Activated CD4-positive, alpha-beta T cell treated with anti-CD3 and anti-CD28 coated beads for 24 hours (primary cell): ENCODE measurements around the gene CPT2.
"Not testable (repeated sequence)": the region's sequence is repeated elsewhere in the genome, so short reads cannot be mapped to it uniquely, and the experiment has no call there.

Source experiments
- DNase-seq, 2 donors: peaks; one replicate each; pipeline ENCODE4 v3.0.0-alpha.2; 2020; ENCODE audit warnings: low read depth in 2 of 2

Gene CPT2

GRCh38 chr1:53182111-53182593 is 14.5 kb upstream of the CPT2 start:
- DNase-seq, result peak; percentile 75 to 83

- DNase-seq, result no peak
Observed at GRCh38 chr1:53182716-53183094, 13.9 kb upstream of the CPT2 start.

DNA sequence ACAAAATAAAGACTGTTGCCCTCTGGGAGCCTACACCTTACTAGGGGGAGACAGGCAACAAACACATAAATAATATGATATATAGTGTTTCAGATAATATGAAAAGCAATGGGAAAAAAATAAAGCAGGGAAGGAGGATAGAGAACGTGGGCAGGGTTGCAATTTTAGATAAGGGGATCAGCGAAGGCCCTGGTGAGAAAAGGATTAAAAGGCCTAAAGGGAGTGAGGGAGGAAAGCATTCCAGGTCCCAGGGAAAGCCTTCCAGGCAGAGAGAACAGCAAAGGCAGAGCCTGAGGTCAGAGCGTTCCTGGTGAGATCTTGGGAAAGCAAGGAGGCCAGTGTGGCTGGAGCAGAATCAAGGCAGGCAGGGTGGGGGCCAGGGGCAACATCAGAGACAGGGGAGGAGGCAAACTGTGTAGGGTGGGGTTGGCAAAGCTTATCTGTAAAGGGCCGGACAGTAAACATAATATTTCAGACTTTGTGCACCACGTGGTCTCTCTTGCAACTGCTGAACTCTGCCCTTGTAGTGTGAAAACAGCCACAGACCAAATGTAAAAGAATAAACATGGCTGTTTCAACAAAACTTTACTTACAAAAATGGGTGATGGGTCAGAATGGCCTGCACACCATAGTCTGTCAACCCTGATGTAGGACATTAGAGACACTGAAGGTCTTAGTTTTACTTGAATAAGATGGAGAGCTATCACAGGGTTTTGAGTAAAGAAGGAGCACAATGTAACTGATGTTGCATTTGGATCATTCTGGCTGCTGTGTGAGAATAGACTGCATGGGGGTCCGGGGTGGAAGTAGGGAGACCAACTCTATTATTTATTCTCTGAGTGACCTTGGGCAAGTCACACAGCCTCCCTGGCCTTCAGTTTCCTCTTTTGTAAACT is 13.3 kb upstream of the CPT2 start:
- DNase-seq, result no peak

DNA sequence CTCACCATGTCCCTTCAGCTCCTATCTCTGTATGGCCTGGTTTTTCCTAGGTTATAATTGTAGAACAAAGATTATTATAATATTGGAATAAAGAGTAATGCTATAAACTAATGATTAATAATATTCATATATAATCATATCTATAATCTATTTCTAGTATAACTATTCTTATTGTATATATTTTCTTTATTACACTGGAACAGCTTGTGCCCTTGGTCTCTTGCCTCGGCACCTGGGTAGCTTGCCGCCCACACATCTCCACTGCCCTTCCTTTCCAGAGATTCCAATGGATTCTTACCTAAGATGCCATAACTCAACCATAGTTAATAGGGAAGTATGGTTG is 10.7 kb upstream of the CPT2 start:
- not testable (repeated sequence) for DNase-seq

- no peak for DNase-seq
Observed at GRCh38 chr1:53186533-53186932, 10.1 kb upstream of the CPT2 start.

DNA sequence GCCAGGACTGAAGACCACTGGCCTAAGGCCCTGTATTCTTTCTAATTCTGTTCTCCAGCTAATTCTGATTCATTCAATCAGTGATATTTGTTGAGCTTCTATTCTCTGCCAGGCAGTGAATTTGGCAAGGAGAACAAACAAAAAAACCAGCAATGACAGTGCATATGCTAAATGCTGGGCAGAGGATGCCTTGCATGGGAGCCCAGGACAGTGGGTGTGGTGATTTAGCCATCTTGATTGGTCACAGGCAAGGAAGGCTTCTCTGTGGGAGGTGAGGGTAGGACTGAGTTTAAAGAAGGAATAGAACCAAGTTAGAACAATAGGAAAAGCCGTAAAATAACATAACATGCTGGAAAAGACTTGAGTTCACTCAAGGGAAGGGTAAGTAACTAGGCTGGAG is 9.2 kb upstream of the CPT2 start:
- DNase-seq, result no peak

GRCh38 chr1:53188099-53188498 is 8.5 kb upstream of the CPT2 start:
- no peak for DNase-seq

DNA sequence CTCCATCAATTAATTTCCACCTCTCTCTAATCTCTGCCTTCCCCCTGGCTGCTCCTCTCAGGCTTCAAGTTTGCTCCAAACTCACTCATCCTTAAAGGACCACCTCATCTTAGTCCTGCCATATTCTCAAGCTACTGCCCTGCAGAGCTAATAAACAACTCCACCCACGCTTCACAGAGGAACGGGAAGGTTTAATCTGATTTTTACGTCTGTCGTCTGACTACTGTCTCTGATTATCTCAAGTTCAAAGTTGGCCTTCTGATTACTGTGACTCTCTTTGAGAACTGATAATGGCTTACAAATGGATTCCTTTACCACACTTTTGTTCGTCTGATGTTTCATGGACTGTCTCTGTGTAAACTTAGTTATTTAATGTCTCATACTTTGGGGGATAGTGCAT is 7.6 kb upstream of the CPT2 start:
- DNase-seq, result no peak

DNA sequence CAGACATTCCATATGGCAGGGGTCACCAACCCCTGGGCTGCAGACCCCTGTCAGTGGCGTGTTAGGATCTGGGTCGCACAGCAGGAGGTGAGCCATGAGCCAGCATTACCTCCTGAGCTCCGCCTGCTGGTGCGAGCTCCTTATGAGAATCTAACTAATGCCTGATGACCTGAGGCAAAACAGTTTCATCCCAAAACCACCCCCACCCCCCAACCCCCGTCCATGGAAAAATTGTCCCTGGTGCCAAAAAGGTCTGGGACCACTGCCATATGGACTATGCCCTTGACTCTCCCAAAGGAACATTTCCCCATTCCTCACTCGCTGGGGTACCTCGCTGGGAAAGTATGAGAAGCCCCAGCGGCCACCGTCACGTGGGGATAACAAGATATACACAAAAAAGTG is 6.4 kb upstream of the CPT2 start:
- DNase-seq, result no peak

DNA sequence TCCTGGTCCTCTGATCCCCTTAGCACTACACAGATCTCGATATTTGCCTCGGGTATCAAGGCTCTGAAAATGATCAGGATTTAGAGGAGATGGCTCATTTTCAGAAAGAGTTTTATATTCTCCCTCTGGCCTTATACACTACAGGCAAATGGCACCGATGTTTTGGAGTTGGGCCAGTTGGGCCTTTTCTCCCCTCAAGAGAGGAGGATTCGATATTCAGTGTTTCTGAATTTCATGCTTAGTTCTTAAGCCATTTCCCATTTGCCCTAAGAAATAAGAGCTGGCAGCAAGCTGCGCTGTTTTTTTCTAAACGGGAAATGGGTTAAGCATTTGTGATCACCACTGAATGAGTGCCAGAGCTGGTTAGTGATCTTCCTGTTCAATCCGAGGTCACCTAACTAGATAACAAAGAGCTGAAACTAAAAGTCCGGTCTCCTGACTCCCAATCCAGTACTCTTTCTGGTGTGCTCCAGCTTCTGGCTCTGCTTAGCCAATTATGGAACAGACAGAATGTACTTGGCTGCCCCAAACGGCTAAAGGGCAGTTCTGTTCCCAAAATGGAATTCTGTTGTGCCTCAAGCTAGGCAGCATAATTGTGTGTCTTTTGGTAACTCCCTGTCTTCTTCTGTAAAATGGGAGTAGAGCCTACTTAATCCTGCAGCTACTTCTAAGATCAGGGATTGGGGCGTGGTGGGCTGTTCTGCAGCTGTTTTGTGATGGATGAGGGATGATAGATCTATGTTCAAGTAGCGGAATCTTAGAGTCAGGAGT is 1.2 kb upstream of the CPT2 start:
- DNase-seq, result no peak

- no peak for DNase-seq
Observed at GRCh38 chr1:53196017-53196484, 573 bp upstream of the CPT2 start.

DNA sequence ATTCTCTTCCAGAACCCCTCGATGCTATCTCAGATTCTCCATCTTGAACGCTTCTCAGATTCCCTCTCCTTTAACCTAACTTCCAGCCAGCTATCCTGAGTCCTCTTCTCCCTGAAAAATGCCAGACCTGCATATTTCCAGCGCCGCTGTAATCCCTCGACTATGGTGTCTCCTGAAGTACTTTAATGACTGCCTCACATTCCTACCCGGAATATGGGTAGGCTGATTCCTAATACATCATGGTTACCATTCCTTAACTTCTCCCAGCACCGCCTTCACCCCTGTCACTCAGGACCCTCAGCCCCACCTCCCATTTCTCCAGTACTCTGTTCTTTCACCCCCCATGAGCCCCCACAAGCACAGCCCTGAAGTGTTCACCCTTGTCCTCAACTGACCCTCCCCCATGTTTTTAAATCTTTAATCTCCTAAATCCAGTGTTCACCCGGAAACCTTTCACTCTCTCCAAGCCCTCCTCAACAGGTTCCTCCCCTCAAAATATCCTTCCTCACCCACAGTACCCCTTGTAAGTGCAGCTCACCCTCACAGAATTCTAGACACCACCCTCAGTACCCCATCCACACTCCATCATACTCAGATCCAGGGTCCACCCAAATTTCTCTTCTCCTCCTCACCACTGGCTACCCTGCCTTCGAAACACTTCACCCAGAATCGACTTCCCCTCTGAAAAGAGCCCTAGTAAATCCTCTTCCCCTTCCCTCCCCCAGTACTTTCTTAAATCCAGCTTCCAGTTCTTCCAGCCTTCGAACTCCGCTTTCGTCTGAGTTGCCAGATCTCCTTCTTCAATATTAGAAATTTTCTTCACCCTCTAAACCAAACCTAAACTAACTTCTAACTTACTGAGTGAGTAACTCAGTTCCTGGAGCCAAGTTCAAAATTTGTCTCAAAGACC is 922 bp downstream of the CPT2 start:
- no peak for DNase-seq

- no peak for DNase-seq
Observed at GRCh38 chr1:53198241-53198651, 1.6 kb downstream of the CPT2 start.

GRCh38 chr1:53203466-53203865 is 6.8 kb downstream of the CPT2 start:
- no peak for DNase-seq

GRCh38 chr1:53205496-53205895 is 8.9 kb downstream of the CPT2 start:
- not testable (repeated sequence) for DNase-seq

DNA sequence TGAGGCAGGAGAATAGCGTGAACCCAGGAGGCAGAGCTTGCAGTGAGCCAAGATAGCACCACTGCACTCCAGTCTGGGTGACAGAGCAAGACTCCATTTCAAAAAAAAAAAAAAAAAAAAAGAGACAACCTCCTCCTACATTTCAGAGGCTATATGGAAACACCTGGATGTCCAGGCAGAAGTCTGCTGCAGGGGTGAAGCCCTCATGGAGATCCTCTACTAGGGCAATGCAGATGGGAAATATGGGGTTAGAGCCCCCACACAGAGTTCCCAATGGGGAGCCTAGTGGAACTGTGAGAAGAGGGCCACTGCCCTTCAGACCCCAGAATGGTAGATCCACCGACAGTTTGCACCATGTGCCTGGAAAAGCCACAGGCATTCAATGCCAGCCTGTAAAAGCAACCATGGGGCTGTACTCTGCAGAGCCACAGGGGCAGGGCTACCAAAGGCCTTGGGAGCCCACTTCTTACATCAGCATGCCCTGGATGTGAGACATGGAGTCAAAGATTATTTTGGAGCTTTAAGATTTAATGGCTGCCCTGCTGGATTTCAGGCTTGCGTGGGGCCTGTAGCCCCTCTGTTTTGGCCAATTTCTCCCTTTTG is 9.6 kb downstream of the CPT2 start:
- not testable (repeated sequence) for DNase-seq

- DNase-seq, result no peak
Observed at GRCh38 chr1:53206735-53207379, 10.2 kb downstream of the CPT2 start.

DNA sequence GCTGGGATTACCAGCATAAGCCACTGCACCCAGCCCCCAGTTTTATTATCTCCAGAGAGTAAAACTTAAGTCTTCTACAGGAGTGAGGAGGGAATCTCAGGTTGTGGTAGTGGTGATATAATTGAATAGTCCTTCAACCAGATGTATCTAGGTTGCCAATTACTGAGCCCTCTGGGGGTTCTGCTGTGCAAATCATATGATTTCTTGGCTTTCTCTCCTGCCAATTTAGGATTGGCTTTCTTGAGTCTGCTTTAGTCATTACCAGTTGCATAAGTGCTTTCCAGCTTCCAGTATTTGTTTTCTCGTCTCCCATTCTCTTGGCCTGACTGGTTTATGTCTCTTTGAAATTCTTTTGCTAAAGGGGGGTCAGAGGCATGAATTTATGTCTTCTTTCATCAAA is 11.1 kb downstream of the CPT2 start:
- no peak for DNase-seq

DNA sequence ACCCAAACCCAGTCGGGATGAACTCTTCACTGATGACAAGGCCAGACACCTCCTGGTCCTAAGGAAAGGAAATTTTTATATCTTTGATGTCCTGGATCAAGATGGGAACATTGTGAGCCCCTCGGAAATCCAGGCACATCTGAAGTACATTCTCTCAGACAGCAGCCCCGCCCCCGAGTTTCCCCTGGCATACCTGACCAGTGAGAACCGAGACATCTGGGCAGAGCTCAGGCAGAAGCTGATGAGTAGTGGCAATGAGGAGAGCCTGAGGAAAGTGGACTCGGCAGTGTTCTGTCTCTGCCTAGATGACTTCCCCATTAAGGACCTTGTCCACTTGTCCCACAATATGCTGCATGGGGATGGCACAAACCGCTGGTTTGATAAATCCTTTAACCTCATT is 13.7 kb downstream of the CPT2 start:
- DNase-seq, result no peak

- no peak for DNase-seq
Observed at GRCh38 chr1:53210954-53211353, 14.3 kb downstream of the CPT2 start.

DNA sequence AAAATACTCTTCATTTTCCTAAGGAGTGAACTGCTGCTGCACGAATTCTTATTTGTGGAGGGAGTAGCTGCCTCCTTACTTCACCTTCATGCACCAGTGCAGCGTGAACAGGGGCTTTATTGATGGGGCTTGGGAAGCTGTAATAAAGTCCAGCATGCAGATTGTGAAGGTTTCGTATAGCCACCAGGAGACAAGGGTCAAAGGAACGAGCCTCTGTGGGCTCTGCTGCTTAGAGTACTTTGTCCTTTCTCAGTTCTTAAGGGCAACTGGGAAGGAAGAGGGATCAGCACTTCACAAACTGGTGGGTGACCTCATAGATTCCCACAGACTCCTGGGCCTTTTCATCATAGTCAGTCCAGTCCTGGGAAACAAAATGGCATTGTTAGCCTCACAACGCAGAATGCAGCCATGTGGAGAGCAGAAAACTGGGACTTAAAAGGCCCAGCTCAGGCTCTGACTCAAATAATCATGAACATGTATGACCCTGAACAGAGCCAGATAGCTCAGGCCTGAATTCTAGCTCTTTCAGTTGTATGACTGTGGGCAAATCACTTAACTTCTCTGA is 17.8 kb downstream of the CPT2 start:
- no peak for DNase-seq
